HepG2 (cell line): ENCODE measurements around the gene RPSA.

Experiments
- CTCF ChIP-seq: sonication (generic); formaldehyde crosslinking; IDR thresholded peaks from 2 replicates; pipeline ENCODE4 v1.5.0; 2020; ENCODE audit warnings: mild to moderate bottlenecking, missing genetic modification reagents, moderate library complexity
- EZH2 ChIP-seq: conservative IDR thresholded peaks from 2 replicates; pipeline ENCODE4 v1.6.1; 2012; ENCODE audit warnings: mild to moderate bottlenecking, low read depth, low read length, moderate library complexity
- NFE2L2 ChIP-seq: fragments of 150-350 bp; IDR thresholded peaks from 2 replicates; pipeline ENCODE4 v1.6.1; 2014; ENCODE audit warnings: low read length
- POLR2A ChIP-seq, 2 experiments: IDR thresholded peaks; 2 replicates each; pipeline ENCODE4 v1.6.1; 2011; ENCODE audit warnings: low read depth in 2 of 2, low read length in 2 of 2, mild to moderate bottlenecking in 1 of 2, moderate library complexity in 1 of 2; ENCODE audit not compliant: insufficient read depth in 1 of 2
- PRDM4 ChIP-seq: sonication (generic); formaldehyde crosslinking; IDR thresholded peaks from 2 replicates; pipeline ENCODE4 v1.9.0; 2021; ENCODE audit warnings: missing genetic modification reagents, borderline replicate concordance
- RBM39 ChIP-seq: fragments of 200-400 bp; formaldehyde crosslinking; IDR thresholded peaks from one replicate; pipeline ENCODE4 v1.6.1; 2018; ENCODE audit warnings: antibody characterized with exemption, mild to moderate bottlenecking, low read depth, low read length; ENCODE audit not compliant: poor library complexity, severe bottlenecking
- SYNCRIP ChIP-seq: fragments of 200-400 bp; formaldehyde crosslinking; IDR thresholded peaks from 2 replicates; pipeline ENCODE4 v1.6.1; 2018; ENCODE audit warnings: mild to moderate bottlenecking, low read depth, low read length; ENCODE audit not compliant: insufficient read depth
- TOPORS ChIP-seq: sonication (generic); formaldehyde crosslinking; IDR thresholded peaks from 2 replicates; pipeline ENCODE4 v1.8.0; 2023; ENCODE audit warnings: mild to moderate bottlenecking, missing genetic modification reagents
- ZMAT3 ChIP-seq: sonication (generic); formaldehyde crosslinking; conservative IDR thresholded peaks from 2 replicates; pipeline ENCODE4 v1.7.0; 2021; ENCODE audit warnings: missing genetic modification reagents
- ZNF589 ChIP-seq: sonication (generic); formaldehyde crosslinking; conservative IDR thresholded peaks from 2 replicates; pipeline ENCODE4 v1.8.0; 2022; ENCODE audit warnings: mild to moderate bottlenecking, moderate library complexity, missing genetic modification reagents

- TF ChIP-seq CTCF (CRISPR knock-in tag) (no peak), TOPORS (no peak), PRDM4 (CRISPR knock-in tag) (no peak), NFE2L2 (no peak), POLR2A (IDR thresholded peaks at IDR 0.05; ENCODE audit: insufficient read depth in 1 of 2, low read depth in 2 of 2, low read length in 2 of 2) (no peak), ZMAT3 (no peak), RBM39 (no peak), ZNF589 (CRISPR knock-in tag) (no peak), EZH2 (no peak), SYNCRIP (no peak)
These were observed 21.9 kb upstream of the RPSA start for GRCh38 chr3:39384665-39385000.
